Medulla oblongata (tissue), 1 donor: Measurements from ENCODE around the gene GP9.
"Not testable (repeated sequence)": the region's sequence is repeated elsewhere in the genome, so short reads cannot be mapped to it uniquely, and the experiment has no call there.

Source experiments
- DNase-seq: peaks from one replicate; pipeline ENCODE4 v3.0.0-alpha.2; 2015; ENCODE audit errors: extremely low spot score

The GP9 gene

DNA sequence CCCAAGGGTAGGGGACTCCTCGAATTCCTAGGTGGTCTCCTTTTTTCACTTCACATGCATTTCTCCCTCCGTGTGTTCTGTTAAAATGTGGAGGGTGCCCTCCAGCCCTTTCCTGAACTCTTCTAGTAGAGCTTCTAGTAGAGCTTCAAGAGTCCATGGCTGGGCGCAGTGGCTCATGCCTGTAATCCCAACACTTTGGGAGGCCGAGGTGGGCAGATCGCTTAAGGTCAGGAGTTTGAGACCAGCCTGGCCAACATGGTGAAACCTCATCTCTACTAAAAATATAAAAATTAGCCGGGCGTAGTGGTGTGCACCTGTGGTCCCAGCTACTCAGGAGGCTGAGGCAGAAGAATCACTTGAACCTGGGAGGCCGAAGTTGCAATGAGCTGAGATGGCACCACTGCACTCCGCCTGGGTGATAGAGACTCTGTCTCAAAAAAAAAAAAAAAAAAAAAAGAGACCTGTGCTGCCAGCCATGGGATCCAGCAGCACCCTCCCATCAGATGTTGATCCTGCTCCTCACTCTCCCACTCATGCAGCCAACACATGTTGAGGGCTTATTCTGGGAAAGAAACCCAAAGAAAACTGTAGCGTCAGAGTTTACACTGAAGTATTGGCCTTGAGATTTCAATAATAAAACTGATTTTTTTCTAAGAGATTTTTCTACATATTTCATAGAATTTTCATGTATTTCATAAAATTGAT is 50.6 kb downstream of the GP9 start:
- not testable (repeated sequence) for DNase-seq
